HEK293 (cell line): ENCODE results near the gene TPCN2.

Source experiments
- CTCF ChIA-PET: fragments of 350-600 bp; formaldehyde crosslinking; extraction: SDS; loops from one replicate; lab custom pipeline; 2021; ENCODE audit warnings: antibody characterized with exemption; lab: Yijun Ruan, JAX
- POLR2A ChIA-PET: fragments of 300-600 bp; formaldehyde crosslinking; extraction: SDS; loops from one replicate; lab custom pipeline; 2020; ENCODE audit warnings: antibody characterized with exemption, inconsistent platforms; lab: Yijun Ruan, JAX
- H3K27ac ChIP-seq: fragments of 200-500 bp; sonication (Bioruptor generic); 2 replicates; pipeline ENCODE4 v1.5.1; 2014; ENCODE audit warnings: low read depth, low read length, control low read depth, inconsistent platforms; ENCODE audit errors: extremely low read depth
- H3K36me3 ChIP-seq, 2 experiments: fragments of 200-500 bp in 1 of 2; sonication (Bioruptor generic) in 1 of 2; 1 replicate in 1 of 2; 2 replicates in 1 of 2; pipeline ENCODE4 v1.5.1; 2014 to 2017; ENCODE audit warnings: inconsistent platforms in 2 of 2, low read length in 2 of 2; ENCODE audit not compliant: control insufficient read depth in 2 of 2, insufficient read depth in 1 of 2
- H3K4me1 ChIP-seq: fragments of 200-500 bp; sonication (Bioruptor generic); 2 replicates; pipeline ENCODE4 v1.5.1; 2014; ENCODE audit warnings: mild to moderate bottlenecking, low read length, inconsistent platforms; ENCODE audit not compliant: control insufficient read depth, insufficient read depth
- H3K4me3 ChIP-seq: 2 replicates; pipeline ENCODE4 v1.5.1; 2011; ENCODE audit warnings: low read depth, mild to moderate bottlenecking, control low read depth, low read length, moderate library complexity
- H3K9me3 ChIP-seq: fragments of 200-500 bp; sonication (Bioruptor generic); 2 replicates; pipeline ENCODE4 v1.5.1; 2014; ENCODE audit warnings: low read depth, low read length, inconsistent platforms; ENCODE audit not compliant: control insufficient read depth, insufficient read depth
- GLIS1 ChIP-seq: fragments of 450-650 bp; formaldehyde crosslinking; IDR thresholded peaks from 2 replicates; pipeline ENCODE4 v1.5.1; 2016; ENCODE audit warnings: missing biosample characterization, missing genetic modification characterization
- KLF17 ChIP-seq: fragments of 450-650 bp; formaldehyde crosslinking; IDR thresholded peaks from 2 replicates; pipeline ENCODE4 v1.5.1; 2016; ENCODE audit warnings: missing biosample characterization, missing genetic modification characterization
- PRDM10 ChIP-seq: fragments of 450-650 bp; formaldehyde crosslinking; IDR thresholded peaks from 2 replicates; pipeline ENCODE4 v1.5.1; 2016; ENCODE audit warnings: missing biosample characterization, missing genetic modification characterization
- ZFP41 ChIP-seq: fragments of 450-650 bp; formaldehyde crosslinking; IDR thresholded peaks from 2 replicates; pipeline ENCODE4 v1.5.1; 2016; ENCODE audit warnings: missing biosample characterization, missing genetic modification characterization, borderline replicate concordance
- ZNF10 ChIP-seq: fragments of 450-650 bp; formaldehyde crosslinking; IDR thresholded peaks from 2 replicates; pipeline ENCODE4 v1.5.1; 2017; ENCODE audit warnings: missing biosample characterization, missing genetic modification characterization
- ZNF146 ChIP-seq: fragments of 450-650 bp; formaldehyde crosslinking; IDR thresholded peaks from 2 replicates; pipeline ENCODE4 v1.5.1; 2016; ENCODE audit warnings: missing biosample characterization, missing genetic modification characterization
- ZNF266 ChIP-seq: fragments of 450-650 bp; formaldehyde crosslinking; IDR thresholded peaks from 2 replicates; pipeline ENCODE4 v1.5.1; 2016; ENCODE audit warnings: missing biosample characterization, missing genetic modification characterization, low read depth
- ZNF560 ChIP-seq: fragments of 450-650 bp; formaldehyde crosslinking; IDR thresholded peaks from 2 replicates; pipeline ENCODE4 v1.5.1; 2017; ENCODE audit warnings: missing biosample characterization, missing genetic modification characterization, borderline replicate concordance
- ZNF561 ChIP-seq: fragments of 450-650 bp; IDR thresholded peaks from 2 replicates; pipeline ENCODE4 v1.5.1; 2018; ENCODE audit warnings: missing biosample characterization, missing genetic modification characterization, borderline replicate concordance
- ZNF571 ChIP-seq: fragments of 450-650 bp; formaldehyde crosslinking; IDR thresholded peaks from 2 replicates; pipeline ENCODE4 v1.5.0; 2017; ENCODE audit warnings: missing biosample characterization, missing genetic modification characterization
- ZNF654 ChIP-seq: fragments of 450-650 bp; formaldehyde crosslinking; IDR thresholded peaks from 2 replicates; pipeline ENCODE4 v1.5.1; 2016; ENCODE audit warnings: low read depth, missing biosample characterization, missing genetic modification characterization
- ZNF843 ChIP-seq: fragments of 450-650 bp; formaldehyde crosslinking; IDR thresholded peaks from 2 replicates; pipeline ENCODE4 v1.5.1; 2016; ENCODE audit warnings: missing biosample characterization, missing genetic modification characterization
- TF ChIP-seq, protein P1 (sequence below): fragments of 450-650 bp; formaldehyde crosslinking; IDR thresholded peaks from 2 replicates; pipeline ENCODE4 v1.5.1; 2017; ENCODE audit warnings: missing biosample characterization, mild to moderate bottlenecking, missing genetic modification characterization, moderate library complexity
- TF ChIP-seq, protein P2 (sequence below): fragments of 450-650 bp; formaldehyde crosslinking; IDR thresholded peaks from 2 replicates; pipeline ENCODE4 v1.5.1; 2016; ENCODE audit warnings: missing biosample characterization, missing genetic modification characterization
- TF ChIP-seq, protein P3 (sequence below): fragments of 450-650 bp; formaldehyde crosslinking; IDR thresholded peaks from 2 replicates; pipeline ENCODE4 v1.5.1; 2016; ENCODE audit warnings: missing biosample characterization, missing genetic modification characterization

The TPCN2 gene

GRCh38 chr11:69108030-69108429 lies 59.3 kb downstream of the TPCN2 start (continued):
- TF ChIP-seq ZNF654 (no peak), PRDM10 (tag by site-specific recombination) (no peak)
- TF ChIP-seq, protein P1, sequence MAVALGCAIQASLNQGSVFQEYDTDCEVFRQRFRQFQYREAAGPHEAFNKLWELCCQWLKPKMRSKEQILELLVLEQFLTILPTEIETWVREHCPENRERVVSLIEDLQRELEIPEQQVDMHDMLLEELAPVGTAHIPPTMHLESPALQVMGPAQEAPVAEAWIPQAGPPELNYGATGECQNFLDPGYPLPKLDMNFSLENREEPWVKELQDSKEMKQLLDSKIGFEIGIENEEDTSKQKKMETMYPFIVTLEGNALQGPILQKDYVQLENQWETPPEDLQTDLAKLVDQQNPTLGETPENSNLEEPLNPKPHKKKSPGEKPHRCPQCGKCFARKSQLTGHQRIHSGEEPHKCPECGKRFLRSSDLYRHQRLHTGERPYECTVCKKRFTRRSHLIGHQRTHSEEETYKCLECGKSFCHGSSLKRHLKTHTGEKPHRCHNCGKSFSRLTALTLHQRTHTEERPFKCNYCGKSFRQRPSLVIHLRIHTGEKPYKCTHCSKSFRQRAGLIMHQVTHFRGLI (tag by site-specific recombination), result no peak

DNA sequence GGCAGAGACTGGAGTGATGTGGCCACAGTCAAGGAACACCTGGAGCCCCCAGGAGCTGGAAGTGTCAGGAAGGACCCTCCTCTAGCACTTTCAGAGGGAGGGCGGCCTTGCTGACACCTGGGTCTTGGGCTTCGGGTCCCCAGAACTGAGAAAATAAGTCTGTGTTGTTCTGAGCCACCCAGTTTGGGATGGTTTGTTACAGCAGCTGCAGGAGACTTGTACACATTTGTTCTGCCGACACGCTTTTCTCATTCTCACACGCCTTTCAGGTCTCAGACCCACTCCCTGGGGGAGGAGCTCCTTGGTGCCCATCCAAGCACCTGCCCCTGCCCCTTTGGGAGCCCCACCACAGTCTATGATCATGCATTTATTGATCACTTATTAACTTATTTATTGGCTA lies 59.8 kb downstream of the TPCN2 start:
- Histone ChIP-seq H3K9me3 (no peaks in the 10 kb centered on the region), H3K4me1 (no peaks in the 10 kb centered on the region), H3K36me3 (no peaks in the 10 kb centered on the region), H3K27ac (no peak overlapping the region), H3K4me3 (no peak overlapping the region)
- ChIA-PET POLR2A (no interaction called here), CTCF (interaction anchor here (1.1 kb wide), 1 partner anchor 23 kb away, joined by 3 read pairs; no protein-coding TSS in a partner anchor)
- TF ChIP-seq ZNF843 (tag by site-specific recombination) (no peak), ZNF266 (tag by site-specific recombination) (no peak), ZNF561 (tag by site-specific recombination) (no peak), ZNF146 (tag by site-specific recombination) (no peak), KLF17 (tag by site-specific recombination) (no peak), GLIS1 (tag by site-specific recombination) (no peak), ZNF560 (tag by site-specific recombination) (no peak), ZNF10 (tag by site-specific recombination) (no peak), ZNF571 (no peak), ZFP41 (tag by site-specific recombination) (no peak)
- TF ChIP-seq, protein P2, sequence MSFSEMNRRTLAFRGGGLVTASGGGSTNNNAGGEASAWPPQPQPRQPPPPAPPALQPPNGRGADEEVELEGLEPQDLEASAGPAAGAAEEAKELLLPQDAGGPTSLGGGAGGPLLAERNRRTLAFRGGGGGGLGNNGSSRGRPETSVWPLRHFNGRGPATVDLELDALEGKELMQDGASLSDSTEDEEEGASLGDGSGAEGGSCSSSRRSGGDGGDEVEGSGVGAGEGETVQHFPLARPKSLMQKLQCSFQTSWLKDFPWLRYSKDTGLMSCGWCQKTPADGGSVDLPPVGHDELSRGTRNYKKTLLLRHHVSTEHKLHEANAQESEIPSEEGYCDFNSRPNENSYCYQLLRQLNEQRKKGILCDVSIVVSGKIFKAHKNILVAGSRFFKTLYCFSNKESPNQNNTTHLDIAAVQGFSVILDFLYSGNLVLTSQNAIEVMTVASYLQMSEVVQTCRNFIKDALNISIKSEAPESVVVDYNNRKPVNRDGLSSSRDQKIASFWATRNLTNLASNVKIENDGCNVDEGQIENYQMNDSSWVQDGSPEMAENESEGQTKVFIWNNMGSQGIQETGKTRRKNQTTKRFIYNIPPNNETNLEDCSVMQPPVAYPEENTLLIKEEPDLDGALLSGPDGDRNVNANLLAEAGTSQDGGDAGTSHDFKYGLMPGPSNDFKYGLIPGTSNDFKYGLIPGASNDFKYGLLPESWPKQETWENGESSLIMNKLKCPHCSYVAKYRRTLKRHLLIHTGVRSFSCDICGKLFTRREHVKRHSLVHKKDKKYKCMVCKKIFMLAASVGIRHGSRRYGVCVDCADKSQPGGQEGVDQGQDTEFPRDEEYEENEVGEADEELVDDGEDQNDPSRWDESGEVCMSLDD (tag by site-specific recombination), result no peak
- TF ChIP-seq, protein P3, sequence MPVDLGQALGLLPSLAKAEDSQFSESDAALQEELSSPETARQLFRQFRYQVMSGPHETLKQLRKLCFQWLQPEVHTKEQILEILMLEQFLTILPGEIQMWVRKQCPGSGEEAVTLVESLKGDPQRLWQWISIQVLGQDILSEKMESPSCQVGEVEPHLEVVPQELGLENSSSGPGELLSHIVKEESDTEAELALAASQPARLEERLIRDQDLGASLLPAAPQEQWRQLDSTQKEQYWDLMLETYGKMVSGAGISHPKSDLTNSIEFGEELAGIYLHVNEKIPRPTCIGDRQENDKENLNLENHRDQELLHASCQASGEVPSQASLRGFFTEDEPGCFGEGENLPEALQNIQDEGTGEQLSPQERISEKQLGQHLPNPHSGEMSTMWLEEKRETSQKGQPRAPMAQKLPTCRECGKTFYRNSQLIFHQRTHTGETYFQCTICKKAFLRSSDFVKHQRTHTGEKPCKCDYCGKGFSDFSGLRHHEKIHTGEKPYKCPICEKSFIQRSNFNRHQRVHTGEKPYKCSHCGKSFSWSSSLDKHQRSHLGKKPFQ (tag by site-specific recombination), result no peak
